Spleen (tissue), 11 donors: Measurements from ENCODE around the gene CYYR1. TPM values are rescaled to one million over a fixed set of nuclear protein-coding genes. Genes with fewer than 3 reads are reported as not detected.

Experiments used
- DNase-seq: peaks from one replicate; pipeline ENCODE4 v3.0.0-alpha.2; 2020
- H3K27ac ChIP-seq, 8 donors: fragments of 200-600 bp; sonication (generic) in 7 of 8; 1 replicate in 4 of 8; 2 replicates in 4 of 8; pipeline versions ENCODE4 v1.5.0 to v1.8.0; 2016 to 2021; ENCODE audit warnings: inconsistent platforms in 4 of 8, mild to moderate bottlenecking in 4 of 8, moderate library complexity in 1 of 8
- H3K27me3 ChIP-seq, 7 donors: fragments of 200-600 bp; sonication (generic) in 6 of 7; replicated peaks in 1 of 7; 1 replicate in 4 of 7; 2 replicates in 3 of 7; pipeline versions ENCODE4 v1.5.0 to v1.8.0; 2016 to 2021; ENCODE audit warnings: inconsistent platforms in 3 of 7, mild to moderate bottlenecking in 1 of 7
- H3K36me3 ChIP-seq, 6 donors: fragments of 200-600 bp; sonication (generic) in 5 of 6; 1 replicate in 4 of 6; 2 replicates in 2 of 6; pipeline versions ENCODE4 v1.5.0 to v1.8.0; 2016 to 2021; ENCODE audit warnings: inconsistent platforms in 2 of 6
- H3K4me1 ChIP-seq, 6 donors: fragments of 200-600 bp; sonication (generic) in 5 of 6; 1 replicate in 3 of 6; 2 replicates in 3 of 6; pipeline versions ENCODE4 v1.5.0 to v1.8.0; 2016 to 2021; ENCODE audit warnings: inconsistent platforms in 3 of 6
- H3K4me3 ChIP-seq, 8 donors: fragments of 200-600 bp; sonication (generic) in 7 of 8; 1 replicate in 4 of 8; 2 replicates in 4 of 8; pipeline versions ENCODE4 v1.5.0 to v1.8.0; 2016 to 2021; ENCODE audit warnings: inconsistent platforms in 4 of 8, mild to moderate bottlenecking in 4 of 8, moderate library complexity in 2 of 8
- H3K9me3 ChIP-seq, 8 donors: fragments of 200-600 bp; sonication (generic) in 7 of 8; 1 replicate in 4 of 8; 2 replicates in 4 of 8; pipeline versions ENCODE4 v1.5.0 to v1.8.0; 2016 to 2021; ENCODE audit warnings: inconsistent platforms in 4 of 8
- CTCF ChIP-seq, 11 experiments: fragments of 200-600 bp in 7 of 11; fragments of 450-650 bp in 4 of 11; sonication (generic) in 4 of 11; IDR thresholded peaks in 8 of 11; conservative IDR thresholded peaks in 3 of 11; 1 replicate in 7 of 11; 2 replicates in 4 of 11; pipeline versions ENCODE4 v1.4.0 to v1.8.0; 2016 to 2021; ENCODE audit warnings: antibody characterized with exemption in 11 of 11, inconsistent platforms in 4 of 11, mild to moderate bottlenecking in 1 of 11
- POLR2A ChIP-seq, 3 donors: fragments of 450-650 bp; IDR thresholded peaks; one replicate each; pipeline ENCODE4 v1.5.1; 2017; ENCODE audit warnings: antibody characterized with exemption in 3 of 3, mild to moderate bottlenecking in 1 of 3
- POLR2AphosphoS5 ChIP-seq, 3 donors: sonication (generic); formaldehyde crosslinking; IDR thresholded peaks; one replicate each; pipeline ENCODE4 v1.5.1; 2017; ENCODE audit warnings: antibody characterized with exemption in 3 of 3
- WGBS, 5 donors: extraction: QIAGEN DNeasy Blood & Tissue Kit in 3 of 5; methylation state at CpG; one replicate each; pipeline versions ENCODE4 v1.1.5 to v1.1.7; 2013 to 2018; 5-methylcytosine and 5-hydroxymethylcytosine counted together
- intact Hi-C: fragments of 100-400 bp; cut with DNase I; formaldehyde crosslinking; loops from one replicate; pipeline ENCODE4 v1.15.0; 2023; ENCODE audit warnings: low total_unique reads
- polyA plus RNA-seq, 3 donors: library from polyadenylated mRNA; stranded (reverse); fragments of 200-250 nt; gene quantifications; one replicate each; pipeline ENCODE4 v1.2.1, GENCODE V29; 2013
- total RNA-seq, 7 donors: library from RNA; depleted of rRNA in 3 of 7; stranded (reverse); fragments of >200 nt in 3 of 7; fragmentation: NEBNext Ultra II Directional in 4 of 7; extraction: Animal tissue kit (Norgen Biotek cat#: 25700) in 4 of 7; gene quantifications; one replicate each; pipeline versions ENCODE4 v1.1.0 to v1.2.1, GENCODE V29; 2016 to 2021
- donor health status: healthy with polysubstance abuse.
- donor health status: DM: no; HTN: no; CAD: no; lungs with moderate emphysema.
- donor health status: DM: no; HTN: no; CAD: no.
- donor health status: Bipolar disorder and iron deficiency.
- donor health status: healthy.
- donor health status: DM: no; HTN: no; CAD: no.
- donor health status: DM: yes; HTN: yes; CAD: no.

The CYYR1 gene
- total and polyA plus RNA-seq, 10 donors = 9.5 to 86.9 (median 50.7) TPM

GRCh38 chr21:26591543-26591942 lies 18.5 kb upstream of the CYYR1 start:
- DNase-seq = no peak
- 79 to 91% (median 87%) methylated on average over 5 of the region's 5 CpGs for WGBS, 5 donors
- Histone ChIP-seq H3K27ac (no peak overlapping the region), H3K36me3 (no peaks in the 10 kb centered on the region), H3K9me3 (no peaks in the 10 kb centered on the region), H3K4me3 (no peak overlapping the region), H3K4me1 (no peaks in the 10 kb centered on the region), H3K27me3 (no peaks in the 10 kb centered on the region)
- intact Hi-C loops = no loop called here
- no peak for TF ChIP-seq POLR2A (IDR thresholded peaks at IDR 0.05)
- TF ChIP-seq CTCF (IDR thresholded peaks at IDR 0.05 in 8 of 11, conservative IDR thresholded peaks at IDR 0.05 in 3 of 11) = no peak
- no peak for TF ChIP-seq POLR2AphosphoS5 (IDR thresholded peaks at IDR 0.05)

- Histone ChIP-seq H3K27ac (peak overlapping the region in 6 of 8 donors; percentile 32 to 63 (median 48)), H3K36me3 (no peaks in the 10 kb centered on the region), H3K4me3 (peak overlapping the region in 1 of 8 donors; percentile 24), H3K4me1 (no peaks in the 10 kb centered on the region), H3K9me3 (no peaks in the 10 kb centered on the region), H3K27me3 (no peaks in the 10 kb centered on the region)
- WGBS, 5 donors = 84 to 92% (median 88%) methylated on average over 7 of the region's 7 CpGs
- intact Hi-C loops = no loop called here
- no peak for TF ChIP-seq POLR2AphosphoS5 (IDR thresholded peaks at IDR 0.05)
- TF ChIP-seq POLR2A (IDR thresholded peaks at IDR 0.05) = no peak
- no peak for TF ChIP-seq CTCF (IDR thresholded peaks at IDR 0.05 in 8 of 11, conservative IDR thresholded peaks at IDR 0.05 in 3 of 11)
- DNase-seq = no peak
Observed at GRCh38 chr21:26588446-26588845, 15.4 kb upstream of the CYYR1 start.

GRCh38 chr21:26587736-26588201 lies 14.7 kb upstream of the CYYR1 start:
- Histone ChIP-seq H3K9me3 (peaks cover 0 to 4% (median 0%) of the 10 kb centered on the region in 8 donors), H3K4me1 (no peaks in the 10 kb centered on the region), H3K4me3 (peak overlapping the region in 1 of 8 donors; percentile 24), H3K36me3 (no peaks in the 10 kb centered on the region), H3K27ac (peak overlapping the region in 5 of 8 donors; percentile 39 to 63 (median 49)), H3K27me3 (no peaks in the 10 kb centered on the region)
- no peak for DNase-seq
- intact Hi-C loops = no loop called here
- WGBS, 5 donors = 71 to 84% (median 76%) methylated on average over 9 of the region's 9 CpGs
- TF ChIP-seq CTCF (IDR thresholded peaks at IDR 0.05 in 8 of 11, conservative IDR thresholded peaks at IDR 0.05 in 3 of 11) (no peak), POLR2A (IDR thresholded peaks at IDR 0.05) (no peak), POLR2AphosphoS5 (IDR thresholded peaks at IDR 0.05) (no peak)

GRCh38 chr21:26583769-26584168 lies 10.7 kb upstream of the CYYR1 start:
- Histone ChIP-seq H3K4me1 (no peaks in the 10 kb centered on the region), H3K27ac (no peak overlapping the region), H3K27me3 (no peaks in the 10 kb centered on the region), H3K36me3 (no peaks in the 10 kb centered on the region), H3K4me3 (no peak overlapping the region), H3K9me3 (peaks cover 0 to 32% (median 25%) of the 10 kb centered on the region in 8 donors)
- TF ChIP-seq POLR2AphosphoS5 (IDR thresholded peaks at IDR 0.05) (no peak), POLR2A (IDR thresholded peaks at IDR 0.05) (no peak), CTCF (IDR thresholded peaks at IDR 0.05 in 8 of 11, conservative IDR thresholded peaks at IDR 0.05 in 3 of 11) (no peak)
- DNase-seq = no peak
- WGBS, 5 donors = 77 to 87% (median 84%) methylated on average over 3 of the region's 3 CpGs
- intact Hi-C loops = no loop called here
